Measurements from ENCODE around the gene SPEM3.

SPEM3 gene

GRCh38 chr17:7407485-7408251, 21.0 kb upstream of the SPEM3 start, which contains the start of gene NLGN2:
Gene NLGN2 (plus strand): TSS chr17:7407845. CDS start chr17:7408256, 411 bp downstream.
- TF ChIP-seq, protein P1, sequence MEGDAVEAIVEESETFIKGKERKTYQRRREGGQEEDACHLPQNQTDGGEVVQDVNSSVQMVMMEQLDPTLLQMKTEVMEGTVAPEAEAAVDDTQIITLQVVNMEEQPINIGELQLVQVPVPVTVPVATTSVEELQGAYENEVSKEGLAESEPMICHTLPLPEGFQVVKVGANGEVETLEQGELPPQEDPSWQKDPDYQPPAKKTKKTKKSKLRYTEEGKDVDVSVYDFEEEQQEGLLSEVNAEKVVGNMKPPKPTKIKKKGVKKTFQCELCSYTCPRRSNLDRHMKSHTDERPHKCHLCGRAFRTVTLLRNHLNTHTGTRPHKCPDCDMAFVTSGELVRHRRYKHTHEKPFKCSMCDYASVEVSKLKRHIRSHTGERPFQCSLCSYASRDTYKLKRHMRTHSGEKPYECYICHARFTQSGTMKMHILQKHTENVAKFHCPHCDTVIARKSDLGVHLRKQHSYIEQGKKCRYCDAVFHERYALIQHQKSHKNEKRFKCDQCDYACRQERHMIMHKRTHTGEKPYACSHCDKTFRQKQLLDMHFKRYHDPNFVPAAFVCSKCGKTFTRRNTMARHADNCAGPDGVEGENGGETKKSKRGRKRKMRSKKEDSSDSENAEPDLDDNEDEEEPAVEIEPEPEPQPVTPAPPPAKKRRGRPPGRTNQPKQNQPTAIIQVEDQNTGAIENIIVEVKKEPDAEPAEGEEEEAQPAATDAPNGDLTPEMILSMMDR (IDR thresholded peaks at IDR 0.05; ENCODE audit: control insufficient read depth, extremely low read depth, insufficient read depth) = no peak
- no peak for DNase-seq (ENCODE audit: low read depth)
- no peak within 1 kb of the TSS for H3K4me3 ChIP-seq (ENCODE audit: low read depth, low read length)

GRCh38 chr17:7408252-7408727, 20.4 kb upstream of the SPEM3 start:
- no peak overlapping the region for H3K4me3 ChIP-seq (ENCODE audit: low read depth, low read length)
- TF ChIP-seq, protein P1 (IDR thresholded peaks at IDR 0.05; ENCODE audit: control insufficient read depth, extremely low read depth, insufficient read depth) = no peak
- DNase-seq (ENCODE audit: low read depth) = no peak

- no peak for DNase-seq (ENCODE audit: low read depth)
- H3K4me3 ChIP-seq (ENCODE audit: low read depth, low read length) = no peak overlapping the region
- TF ChIP-seq, protein P1 (IDR thresholded peaks at IDR 0.05; ENCODE audit: control insufficient read depth, extremely low read depth, insufficient read depth) = no peak
Measured at GRCh38 chr17:7408863-7409262, 19.8 kb upstream of the SPEM3 start.

DNA sequence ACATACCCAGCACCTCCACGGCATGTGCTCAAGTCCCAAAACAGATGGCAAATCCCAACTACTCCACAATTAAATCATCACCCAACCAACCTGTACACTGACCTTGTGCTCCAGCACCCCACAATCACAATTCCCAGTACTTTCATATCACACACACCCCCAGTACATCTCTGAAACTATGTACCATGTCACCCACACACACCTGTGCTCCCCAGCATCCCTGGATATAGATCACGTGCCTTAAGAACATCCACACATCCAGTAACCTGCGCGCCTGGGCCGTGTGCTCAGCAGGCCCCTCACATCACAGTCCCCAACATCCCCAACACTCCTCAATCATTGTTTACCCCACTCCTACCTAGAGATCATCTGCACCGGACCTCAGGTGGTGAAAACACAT, 18.9 kb upstream of the SPEM3 start:
- no peak overlapping the region for H3K4me3 ChIP-seq (ENCODE audit: low read depth, low read length)
- TF ChIP-seq, protein P1 (IDR thresholded peaks at IDR 0.05; ENCODE audit: control insufficient read depth, extremely low read depth, insufficient read depth) = no peak
- DNase-seq (ENCODE audit: low read depth) = no peak

GRCh38 chr17:7410634-7411426, 17.8 kb upstream of the SPEM3 start:
- no peak for DNase-seq (ENCODE audit: low read depth)
- TF ChIP-seq, protein P1 (IDR thresholded peaks at IDR 0.05; ENCODE audit: control insufficient read depth, extremely low read depth, insufficient read depth) = no peak
- H3K4me3 ChIP-seq (ENCODE audit: low read depth, low read length) = no peak overlapping the region

DNA sequence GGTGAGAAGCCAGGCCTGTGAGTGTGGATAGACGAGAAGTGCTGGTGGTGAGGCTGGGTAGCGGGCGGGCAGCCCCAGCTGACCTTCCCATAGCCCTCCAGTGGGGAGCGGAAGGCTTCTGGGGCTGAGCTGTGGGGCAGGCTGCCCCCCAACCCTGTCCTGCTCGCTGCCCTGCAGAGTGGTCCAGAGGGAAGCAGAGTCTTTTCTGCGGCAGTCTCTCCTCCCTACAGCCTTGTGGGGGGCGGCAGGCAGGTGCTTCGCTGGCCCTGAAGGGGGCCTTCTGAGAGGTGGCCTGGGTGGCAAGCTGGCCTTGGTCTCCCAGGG, 17.3 kb upstream of the SPEM3 start:
- H3K4me3 ChIP-seq (ENCODE audit: low read depth, low read length) = no peak overlapping the region
- TF ChIP-seq, protein P1 (IDR thresholded peaks at IDR 0.05; ENCODE audit: control insufficient read depth, extremely low read depth, insufficient read depth) = no peak
- DNase-seq (ENCODE audit: low read depth) = no peak

All from LNCaP clone FGC (cell line).